HUES64 (cell line): ENCODE results near the gene KCNJ18. TPM values are rescaled to one million over a fixed set of nuclear protein-coding genes. Genes with fewer than 3 reads are reported as not detected.
"Not testable (repeated sequence)": the region's sequence is repeated elsewhere in the genome, so short reads cannot be mapped to it uniquely, and the experiment has no call there.

Experiments
- H3K27ac ChIP-seq: 2 replicates; pipeline ENCODE4 v1.7.0; 2013; ENCODE audit warnings: low read depth, low read length, inconsistent platforms
- H3K27me3 ChIP-seq: 2 replicates; pipeline ENCODE4 v1.6.1; 2013; ENCODE audit warnings: mild to moderate bottlenecking, low read length; ENCODE audit not compliant: insufficient read depth
- H3K36me3 ChIP-seq: 2 replicates; pipeline ENCODE4 v1.6.1; 2013; ENCODE audit warnings: mild to moderate bottlenecking, low read length; ENCODE audit not compliant: insufficient read depth
- H3K4me1 ChIP-seq: 2 replicates; pipeline ENCODE4 v1.6.1; 2013; ENCODE audit warnings: mild to moderate bottlenecking, low read length, moderate library complexity; ENCODE audit not compliant: insufficient read depth
- H3K4me3 ChIP-seq: 2 replicates; pipeline ENCODE4 v1.5.1; 2013; ENCODE audit warnings: mild to moderate bottlenecking, low read length, moderate library complexity
- H3K9ac ChIP-seq: 2 replicates; pipeline ENCODE4 v1.6.1; 2013; ENCODE audit warnings: mild to moderate bottlenecking, low read depth, low read length
- H3K9me3 ChIP-seq: 2 replicates; pipeline ENCODE4 v1.6.1; 2013; ENCODE audit warnings: low read depth, low read length; ENCODE audit not compliant: insufficient read depth
- WGBS: fragments of 150-250, 120-280 bp; methylation state at CpG from one replicate; pipeline ENCODE4 v1.1.7; 2013; ENCODE audit warnings: missing lambda C conversion rate; 5-methylcytosine and 5-hydroxymethylcytosine counted together
- polyA plus RNA-seq, 2 experiments: library from polyadenylated mRNA; stranded (reverse); fragments of 50-300 nt; gene quantifications; one replicate each; pipeline ENCODE4 v1.2.3, GENCODE V29; 2013

KCNJ18 gene
- polyA plus RNA-seq (2013, experiment 1 of 2), result not detected
- polyA plus RNA-seq (2013, experiment 2 of 2), result not detected

DNA sequence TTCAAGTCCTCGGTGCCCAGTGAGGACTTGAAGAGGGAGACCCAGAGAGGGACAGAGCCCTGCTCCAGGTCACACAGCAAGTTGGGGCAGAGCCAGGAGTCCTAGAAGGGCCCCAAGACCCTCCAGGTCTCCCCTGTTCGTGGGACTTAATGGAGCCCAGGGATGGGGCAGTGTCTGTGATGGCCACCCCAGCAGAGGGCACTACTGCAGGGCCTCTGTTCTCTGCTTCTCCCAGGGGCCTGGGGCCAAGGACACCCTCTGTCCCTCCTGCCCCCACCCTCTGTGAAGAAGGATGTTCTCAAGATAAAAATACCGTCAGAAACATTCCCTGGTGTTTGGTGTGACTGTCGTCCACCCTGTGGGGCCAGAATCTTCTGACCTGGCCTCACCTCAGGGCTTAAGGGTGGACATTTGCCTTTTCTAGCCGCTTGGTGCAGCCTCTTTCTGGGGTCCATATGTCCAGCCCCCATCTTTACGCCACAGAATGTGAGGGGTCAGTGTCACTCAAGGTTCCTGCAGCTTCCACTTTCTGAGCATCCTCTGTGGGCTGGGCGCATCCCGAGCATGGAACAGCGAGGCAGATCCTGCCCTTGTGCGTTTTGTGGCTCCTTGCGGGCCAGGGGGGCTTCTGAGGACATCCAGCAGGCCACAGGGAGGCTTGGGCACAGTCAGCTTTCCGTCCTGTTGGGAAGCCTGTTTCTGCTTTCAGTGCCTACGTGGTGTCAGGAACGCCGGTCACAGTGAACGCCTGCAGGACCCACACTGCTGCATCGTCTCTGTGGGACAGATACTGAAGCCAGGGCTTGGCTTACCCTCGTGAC lies at the start of gene KCNJ18:
KCNJ18 (plus strand) TSS at position 641 of the 821 bp plus-strand sequence. CDS start 10,264 bp downstream, outside the sequence.
- not testable (repeated sequence) for H3K4me3 ChIP-seq, H3K27ac ChIP-seq, H3K36me3 ChIP-seq, H3K27me3 ChIP-seq, H3K4me1 ChIP-seq, H3K9ac ChIP-seq
- H3K9me3 ChIP-seq, result peaks cover 37% of the 10 kb centered on the region
- 79% methylated on average over 17 of the region's 18 CpGs for WGBS

- WGBS, result 72% methylated on average over 6 of the region's 6 CpGs
- not testable (repeated sequence) for H3K27ac ChIP-seq, H3K9ac ChIP-seq, H3K36me3 ChIP-seq, H3K4me3 ChIP-seq, H3K4me1 ChIP-seq, H3K27me3 ChIP-seq
- peaks cover 14% of the 10 kb centered on the region for H3K9me3 ChIP-seq
Observed at GRCh38 chr17:21648125-21648524, 44.2 kb upstream of the KCNJ18 start.

DNA sequence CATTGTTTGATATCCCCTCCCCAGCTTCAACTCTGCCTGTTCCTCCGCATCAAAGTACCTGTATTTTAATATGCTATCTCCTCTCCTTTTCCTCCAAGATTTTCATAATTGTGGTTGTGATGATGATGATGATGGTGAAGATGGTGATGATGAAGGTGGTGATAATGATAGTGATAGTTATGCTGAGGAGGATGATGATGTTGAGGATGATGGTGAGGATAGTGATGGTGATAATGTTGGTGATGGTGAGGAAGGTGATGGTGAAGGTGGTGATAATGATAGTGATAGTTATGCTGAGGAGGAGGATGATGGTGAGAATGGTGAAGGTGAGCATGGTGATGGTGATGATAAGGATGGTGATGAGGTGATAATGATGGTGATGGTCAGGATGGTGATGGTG lies 42.3 kb upstream of the KCNJ18 start:
- WGBS, result no CpG with 5 or more reads among the region's 1 CpG
- H3K4me1 ChIP-seq, H3K4me3 ChIP-seq, H3K27me3 ChIP-seq, H3K36me3 ChIP-seq, H3K9ac ChIP-seq, H3K27ac ChIP-seq: not testable (repeated sequence)
- peaks cover 14% of the 10 kb centered on the region for H3K9me3 ChIP-seq

DNA sequence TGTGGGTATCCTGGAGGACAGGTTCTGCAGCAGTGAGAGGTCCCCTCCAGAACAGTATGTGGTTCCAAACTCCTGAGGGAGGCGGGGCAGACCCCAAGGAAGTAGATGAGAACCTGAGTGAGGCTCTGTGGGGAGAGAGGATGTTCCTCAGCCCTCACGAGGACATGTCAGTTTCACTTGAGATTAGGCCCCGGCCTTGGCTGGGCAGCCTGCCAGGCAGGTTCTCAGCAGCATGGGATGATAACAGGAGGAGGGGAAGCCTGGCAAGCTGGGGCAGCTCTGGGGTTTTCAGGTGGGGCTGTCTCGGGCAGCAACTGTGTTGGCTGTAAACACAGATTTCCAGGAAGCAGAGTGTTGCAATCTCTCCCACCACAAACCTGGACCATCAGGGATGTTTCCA lies 40.3 kb upstream of the KCNJ18 start:
- H3K36me3 ChIP-seq, H3K27me3 ChIP-seq, H3K9ac ChIP-seq, H3K4me1 ChIP-seq, H3K27ac ChIP-seq, H3K4me3 ChIP-seq: not testable (repeated sequence)
- 64% methylated on average over 2 of the region's 4 CpGs for WGBS
- peaks cover 17% of the 10 kb centered on the region for H3K9me3 ChIP-seq

DNA sequence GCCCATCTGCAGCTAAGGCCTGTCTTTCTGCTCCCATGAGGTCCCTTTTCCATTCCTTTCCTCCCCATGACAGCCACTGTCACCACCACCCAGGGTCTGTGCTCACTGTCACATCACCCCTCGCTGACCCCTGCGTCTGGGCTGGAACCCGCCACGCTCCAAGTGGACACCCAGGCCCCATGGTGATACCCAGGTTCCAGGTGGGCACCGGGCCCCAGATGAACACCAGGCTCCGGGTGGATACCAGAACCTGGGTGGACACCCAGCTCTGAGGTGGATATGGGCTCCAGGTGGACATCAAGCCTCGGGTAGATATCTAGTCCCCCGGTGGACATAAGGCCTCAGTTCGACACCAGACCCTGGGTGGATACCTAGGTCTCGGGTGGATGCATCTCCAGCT lies 39.1 kb upstream of the KCNJ18 start:
- not testable (repeated sequence) for H3K9ac ChIP-seq, H3K27ac ChIP-seq, H3K4me3 ChIP-seq, H3K36me3 ChIP-seq, H3K27me3 ChIP-seq, H3K4me1 ChIP-seq
- 86% methylated on average over 8 of the region's 10 CpGs for WGBS
- peaks cover 20% of the 10 kb centered on the region for H3K9me3 ChIP-seq

- 90% methylated on average over 47 of the region's 47 CpGs for WGBS
- not testable (repeated sequence) for H3K4me1 ChIP-seq, H3K27ac ChIP-seq, H3K36me3 ChIP-seq, H3K9ac ChIP-seq, H3K4me3 ChIP-seq, H3K27me3 ChIP-seq
- peaks cover 25% of the 10 kb centered on the region for H3K9me3 ChIP-seq
Observed at GRCh38 chr17:21656518-21657309, 35.6 kb upstream of the KCNJ18 start.

DNA sequence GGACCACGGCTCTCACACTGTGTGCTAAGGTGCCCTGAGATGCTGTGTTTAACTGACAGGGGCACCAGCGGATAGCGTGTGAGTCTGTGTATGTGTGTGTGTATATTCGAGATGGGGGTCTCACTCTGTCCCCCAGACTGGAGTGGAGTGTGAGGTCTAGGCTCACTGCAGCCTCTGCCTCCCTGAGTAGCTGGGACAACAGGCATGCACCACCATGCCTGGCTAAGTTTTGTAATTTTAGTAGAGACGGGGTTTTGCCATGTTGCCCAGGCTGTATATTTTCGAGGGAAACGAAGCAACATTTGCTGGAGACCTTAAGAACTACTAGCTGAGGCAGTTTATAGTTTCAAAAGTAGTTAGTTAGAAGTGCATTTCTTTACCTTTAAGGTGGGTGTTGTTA lies 32.7 kb upstream of the KCNJ18 start:
- H3K27me3 ChIP-seq, H3K36me3 ChIP-seq, H3K27ac ChIP-seq, H3K4me1 ChIP-seq, H3K9ac ChIP-seq, H3K4me3 ChIP-seq: not testable (repeated sequence)
- WGBS, result 75% methylated on average over 6 of the region's 7 CpGs
- H3K9me3 ChIP-seq, result peaks cover 46% of the 10 kb centered on the region

DNA sequence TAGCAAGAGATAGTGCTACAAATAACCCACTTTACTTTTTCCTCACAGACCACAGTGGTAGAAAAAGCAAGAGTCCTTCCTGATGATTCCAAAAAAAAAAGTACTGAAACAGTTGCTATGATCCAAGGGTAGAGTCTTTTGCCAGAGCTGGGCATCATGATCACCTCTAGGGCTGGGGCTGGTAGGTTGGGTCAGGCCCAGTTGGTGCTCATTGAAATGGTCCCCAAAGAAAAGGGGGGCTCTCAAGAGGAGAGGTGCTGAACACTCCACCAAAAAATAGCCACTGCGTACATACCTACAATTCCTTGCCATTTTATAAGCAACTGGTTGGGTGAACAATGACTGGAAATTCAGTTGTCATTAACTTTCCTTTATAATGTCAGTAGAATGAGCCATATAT lies 30.9 kb upstream of the KCNJ18 start:
- H3K9me3 ChIP-seq, result peaks cover 49% of the 10 kb centered on the region
- not testable (repeated sequence) for H3K27ac ChIP-seq, H3K36me3 ChIP-seq, H3K4me3 ChIP-seq, H3K27me3 ChIP-seq, H3K9ac ChIP-seq, H3K4me1 ChIP-seq
- WGBS, result no CpG with 5 or more reads among the region's 1 CpG

DNA sequence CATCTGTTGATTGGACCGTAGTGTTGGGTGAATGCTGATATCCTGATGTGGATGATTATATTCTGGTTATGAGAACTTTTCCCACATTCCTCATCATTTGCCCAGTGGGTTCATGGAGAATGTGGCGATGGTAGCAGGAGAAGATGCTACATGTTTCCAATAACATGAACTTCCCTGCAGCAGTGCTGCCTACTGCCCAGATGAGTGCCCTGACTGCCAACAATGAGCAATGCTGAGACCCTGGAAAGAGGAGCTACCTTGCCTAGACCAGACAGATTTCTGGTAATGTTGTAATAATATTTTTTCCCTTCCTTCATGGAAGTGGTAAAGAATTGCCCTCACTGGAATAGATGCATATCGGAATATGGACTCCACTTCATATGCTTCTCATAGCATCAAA lies 29.2 kb upstream of the KCNJ18 start:
- not testable (repeated sequence) for H3K4me1 ChIP-seq, H3K27me3 ChIP-seq, H3K9ac ChIP-seq, H3K27ac ChIP-seq, H3K36me3 ChIP-seq, H3K4me3 ChIP-seq
- WGBS, result 83% methylated on average over 2 of the region's 3 CpGs
- H3K9me3 ChIP-seq, result peaks cover 57% of the 10 kb centered on the region

- H3K27ac ChIP-seq, H3K36me3 ChIP-seq, H3K4me1 ChIP-seq, H3K4me3 ChIP-seq, H3K9ac ChIP-seq, H3K27me3 ChIP-seq: not testable (repeated sequence)
- 63% methylated on average over 6 of the region's 7 CpGs for WGBS
- peaks cover 56% of the 10 kb centered on the region for H3K9me3 ChIP-seq
Observed at GRCh38 chr17:21663614-21664474, 28.5 kb upstream of the KCNJ18 start.

DNA sequence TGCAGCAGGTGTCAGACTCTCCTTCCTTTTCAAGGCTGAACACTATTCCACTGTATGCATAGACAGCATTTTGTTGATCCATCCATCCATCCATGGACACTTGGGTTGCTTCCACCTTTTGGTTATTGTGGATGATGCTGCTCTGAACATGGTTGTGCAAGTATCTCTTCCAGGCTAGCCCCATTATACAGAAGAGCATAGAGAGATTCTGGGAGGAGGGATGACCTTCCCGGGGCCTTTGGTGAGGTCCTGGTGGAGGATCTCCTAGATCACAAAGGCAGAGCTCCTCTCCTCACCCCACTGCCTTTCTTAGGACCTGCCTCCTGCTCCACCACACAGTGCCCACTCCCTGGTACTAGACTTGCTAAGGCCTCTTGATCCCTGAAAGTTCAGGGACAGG lies 27.2 kb upstream of the KCNJ18 start:
- not testable (repeated sequence) for H3K27me3 ChIP-seq, H3K9ac ChIP-seq, H3K27ac ChIP-seq, H3K4me1 ChIP-seq, H3K4me3 ChIP-seq, H3K36me3 ChIP-seq
- no CpG with 5 or more reads among the region's 1 CpG for WGBS
- H3K9me3 ChIP-seq, result peaks cover 52% of the 10 kb centered on the region
